ENCODE data around the gene COA1.
"Not testable (repeated sequence)": the region's sequence is repeated elsewhere in the genome, so short reads cannot be mapped to it uniquely, and the experiment has no call there.

The COA1 gene

GRCh38 chr7:43729214-43729923, at the start of gene COA1:
Gene COA1 (minus strand): TSS chr7:43729523. CDS start chr7:43648614, 80,909 bp downstream.
- DNase-seq, result peak; percentile 86

GRCh38 chr7:43778293-43779044, 49.1 kb upstream of the COA1 start:
- DNase-seq, result not testable (repeated sequence)

- not testable (repeated sequence) for DNase-seq
These were observed 45.9 kb upstream of the COA1 start for GRCh38 chr7:43775255-43775654.

- DNase-seq, result not testable (repeated sequence)
These were observed 43.9 kb upstream of the COA1 start for GRCh38 chr7:43773268-43773667.

- DNase-seq, result no peak
These were observed 42.2 kb upstream of the COA1 start for GRCh38 chr7:43771573-43771972.

- DNase-seq, result no peak
These were observed 41.8 kb upstream of the COA1 start for GRCh38 chr7:43771128-43771527.

GRCh38 chr7:43769791-43770465, 40.6 kb upstream of the COA1 start:
- DNase-seq, result no peak

GRCh38 chr7:43769281-43769680, 40.0 kb upstream of the COA1 start:
- no peak for DNase-seq

GRCh38 chr7:43768887-43769272, 39.6 kb upstream of the COA1 start:
- peak; percentile 31 for DNase-seq

- no peak for DNase-seq
These were observed 39.0 kb upstream of the COA1 start for GRCh38 chr7:43768201-43768886.

GRCh38 chr7:43767311-43767710, 38.0 kb upstream of the COA1 start:
- no peak for DNase-seq

GRCh38 chr7:43766564-43766963, 37.2 kb upstream of the COA1 start:
- no peak for DNase-seq

GRCh38 chr7:43764807-43765491, 35.6 kb upstream of the COA1 start:
- no peak for DNase-seq

- peak; percentile 45 for DNase-seq
These were observed 34.9 kb upstream of the COA1 start for GRCh38 chr7:43764039-43764761.

GRCh38 chr7:43763183-43763582, 33.9 kb upstream of the COA1 start:
- no peak for DNase-seq

GRCh38 chr7:43761938-43762692, 32.8 kb upstream of the COA1 start:
- no peak for DNase-seq

GRCh38 chr7:43761382-43761781, 32.1 kb upstream of the COA1 start:
- DNase-seq, result no peak

- no peak for DNase-seq
These were observed 31.5 kb upstream of the COA1 start for GRCh38 chr7:43760861-43761260.

GRCh38 chr7:43758822-43759683, 29.7 kb upstream of the COA1 start:
- peak; percentile 59 for DNase-seq

All from stimulated activated CD8-positive, alpha-beta memory T cell treated with anti-CD3 and anti-CD28 coated beads, Interleukin-4, amount 100 ng/mL, for 48 hours (primary cell).